Liver (tissue), 9 donors: Measurements from ENCODE around the gene CACNB4. TPM values are rescaled to one million over a fixed set of nuclear protein-coding genes. Genes with fewer than 3 reads are reported as not detected.

Source experiments
- DNase-seq: peaks from one replicate; pipeline ENCODE4 v3.0.0-alpha.2; 2017; ENCODE audit warnings: low spot score
- H3K27ac ChIP-seq, 2 donors: one replicate each; pipeline ENCODE4 v1.7.0; 2013; ENCODE audit warnings: inconsistent platforms in 2 of 2, low read length in 2 of 2, control low read depth in 1 of 2, low read depth in 1 of 2, mild to moderate bottlenecking in 1 of 2
- H3K27me3 ChIP-seq, 4 donors: one replicate each; pipeline versions ENCODE4 v1.6.1 to v1.7.0; 2013; ENCODE audit warnings: low read length in 3 of 4, inconsistent platforms in 1 of 4, mild to moderate bottlenecking in 1 of 4, moderate library complexity in 1 of 4; ENCODE audit not compliant: control insufficient read depth in 4 of 4, insufficient read depth in 4 of 4
- H3K36me3 ChIP-seq, 4 donors: one replicate each; pipeline versions ENCODE4 v1.6.1 to v1.7.0; 2013; ENCODE audit warnings: low read length in 3 of 4, mild to moderate bottlenecking in 3 of 4, low read depth in 1 of 4, moderate library complexity in 1 of 4; ENCODE audit not compliant: control insufficient read depth in 4 of 4, insufficient read depth in 3 of 4
- H3K4me1 ChIP-seq, 4 donors: one replicate each; pipeline versions ENCODE4 v1.6.1 to v1.7.0; 2013; ENCODE audit warnings: low read length in 3 of 4, mild to moderate bottlenecking in 3 of 4, moderate library complexity in 1 of 4; ENCODE audit not compliant: control insufficient read depth in 4 of 4, insufficient read depth in 4 of 4
- H3K4me3 ChIP-seq, 3 donors: one replicate each; pipeline versions ENCODE4 v1.6.1 to v1.7.0; 2013; ENCODE audit warnings: low read length in 3 of 3, control low read depth in 1 of 3, low read depth in 1 of 3, mild to moderate bottlenecking in 1 of 3
- H3K9ac ChIP-seq, 2 donors: one replicate each; pipeline ENCODE4 v1.7.0; 2013; ENCODE audit warnings: low read length in 2 of 2, mild to moderate bottlenecking in 2 of 2, moderate library complexity in 2 of 2, control low read depth in 1 of 2, low read depth in 1 of 2
- H3K9me3 ChIP-seq, 4 donors: one replicate each; pipeline versions ENCODE4 v1.6.1 to v1.7.0; 2013; ENCODE audit warnings: low read length in 3 of 4; ENCODE audit not compliant: control insufficient read depth in 4 of 4
- ATF3 ChIP-seq: IDR thresholded peaks from 2 replicates; pipeline ENCODE4 v1.6.1; 2016; ENCODE audit warnings: antibody characterized with exemption
- CTCF ChIP-seq: fragments of 150-350 bp; IDR thresholded peaks from 2 replicates; pipeline ENCODE4 v1.5.1; 2017; ENCODE audit warnings: improper control_type of control experiment, low read depth, low read length; ENCODE audit not compliant: missing input control
- EGR1 ChIP-seq, 2 donors: IDR thresholded peaks; 2 replicates each; pipeline ENCODE4 v1.6.1; 2016 to 2018; ENCODE audit warnings: antibody characterized with exemption in 2 of 2, low read depth in 2 of 2
- FOXA1 ChIP-seq: IDR thresholded peaks from 2 replicates; pipeline ENCODE4 v1.6.1; 2016; ENCODE audit warnings: antibody characterized with exemption
- GABPA ChIP-seq, 2 donors: IDR thresholded peaks in 1 of 2; conservative IDR thresholded peaks in 1 of 2; 2 replicates each; pipeline ENCODE4 v1.6.1; 2016; ENCODE audit warnings: antibody characterized with exemption in 2 of 2, mild to moderate bottlenecking in 1 of 2, moderate library complexity in 1 of 2
- HNF4G ChIP-seq: IDR thresholded peaks from 2 replicates; pipeline ENCODE4 v1.6.1; 2016; ENCODE audit warnings: antibody characterized with exemption
- JUND ChIP-seq, 2 donors: IDR thresholded peaks; 2 replicates each; pipeline ENCODE4 v1.6.1; 2016; ENCODE audit warnings: antibody characterized with exemption in 2 of 2
- MAX ChIP-seq: IDR thresholded peaks from 2 replicates; pipeline ENCODE4 v1.6.1; 2016; ENCODE audit warnings: antibody characterized with exemption
- NR2F2 ChIP-seq: IDR thresholded peaks from 2 replicates; pipeline ENCODE4 v1.6.1; 2016; ENCODE audit warnings: antibody characterized with exemption
- REST ChIP-seq: IDR thresholded peaks from 2 replicates; pipeline ENCODE4 v1.6.1; 2016; ENCODE audit warnings: antibody characterized with exemption, mild to moderate bottlenecking
- RXRA ChIP-seq, 2 donors: IDR thresholded peaks; 2 replicates each; pipeline ENCODE4 v1.6.1; 2017 to 2018; ENCODE audit warnings: antibody characterized with exemption in 2 of 2, mild to moderate bottlenecking in 1 of 2
- SP1 ChIP-seq: IDR thresholded peaks from 2 replicates; pipeline ENCODE4 v1.6.1; 2018; ENCODE audit warnings: antibody characterized with exemption, mild to moderate bottlenecking
- TAF1 ChIP-seq: conservative IDR thresholded peaks from 2 replicates; pipeline ENCODE4 v1.6.1; 2016; ENCODE audit warnings: antibody characterized with exemption, mild to moderate bottlenecking
- YY1 ChIP-seq: IDR thresholded peaks from 2 replicates; pipeline ENCODE4 v1.6.1; 2016; ENCODE audit warnings: antibody characterized with exemption, mild to moderate bottlenecking
- ZBTB33 ChIP-seq: IDR thresholded peaks from 2 replicates; pipeline ENCODE4 v1.6.1; 2016; ENCODE audit warnings: antibody characterized with exemption
- WGBS: extraction: QIAGEN DNeasy Blood & Tissue Kit; methylation state at CpG from one replicate; pipeline ENCODE4 v1.1.7; 2013; 5-methylcytosine and 5-hydroxymethylcytosine counted together
- polyA plus RNA-seq, 2 donors: library from polyadenylated mRNA; stranded (reverse) in 1 of 2; unstranded in 1 of 2; fragments of 200-250 nt in 1 of 2; fragments of >200 nt in 1 of 2; fragmentation: Nextera tagmentation in 1 of 2; extraction: Ambion mirVana in 1 of 2; gene quantifications; one replicate each; pipeline versions ENCODE4 v1.2.1 to v1.2.3, GENCODE V29; 2013 to 2015
- total RNA-seq, 2 donors: library from RNA; depleted of rRNA; stranded (reverse); fragments of >200 nt; gene quantifications; one replicate each; pipeline ENCODE4 v1.2.3, GENCODE V29; 2014
- donor health status: healthy.
- donor health status: healthy.
- donor health status: healthy.
- donor health status: healthy.
- donor health status: healthy.

The CACNB4 gene
- total and polyA plus RNA-seq, 4 donors: 0.02 to 0.50 (median 0.21) TPM

GRCh38 chr2:152034257-152034801, 64.5 kb downstream of the CACNB4 start:
- Histone ChIP-seq H3K9me3 (no peaks in the 10 kb centered on the region), H3K4me3 (no peak overlapping the region), H3K27ac (no peak overlapping the region), H3K27me3 (no peaks in the 10 kb centered on the region), H3K9ac (no peak overlapping the region), H3K4me1 (no peaks in the 10 kb centered on the region), H3K36me3 (no peaks in the 10 kb centered on the region)
- TF ChIP-seq JUND (IDR thresholded peaks at IDR 0.05): no peak
- no peak for TF ChIP-seq YY1
- no peak for TF ChIP-seq MAX
- TF ChIP-seq TAF1: no peak
- no peak for TF ChIP-seq REST
- TF ChIP-seq CTCF: no peak
- no peak for TF ChIP-seq RXRA (IDR thresholded peaks at IDR 0.05)
- no peak for TF ChIP-seq NR2F2
- TF ChIP-seq EGR1 (IDR thresholded peaks at IDR 0.05; ENCODE audit: low read depth in 2 of 2): no peak
- TF ChIP-seq HNF4G: no peak
- TF ChIP-seq SP1: no peak
- no peak for TF ChIP-seq FOXA1
- TF ChIP-seq ZBTB33: no peak
- no peak for DNase-seq
- 80% methylated on average over 7 of the region's 7 CpGs for WGBS

- Histone ChIP-seq H3K27ac (no peak overlapping the region), H3K4me1 (no peaks in the 10 kb centered on the region), H3K27me3 (no peaks in the 10 kb centered on the region), H3K9me3 (no peaks in the 10 kb centered on the region), H3K4me3 (no peak overlapping the region), H3K9ac (no peak overlapping the region), H3K36me3 (no peaks in the 10 kb centered on the region)
- WGBS: 85% methylated on average over 12 of the region's 12 CpGs
- no peak for DNase-seq
- TF ChIP-seq YY1: no peak
- no peak for TF ChIP-seq FOXA1
- no peak for TF ChIP-seq MAX
- no peak for TF ChIP-seq TAF1
- TF ChIP-seq ATF3: no peak
- TF ChIP-seq GABPA (IDR thresholded peaks at IDR 0.05 in 1 of 2, conservative IDR thresholded peaks at IDR 0.05 in 1 of 2): no peak
Observed at GRCh38 chr2:152033011-152033925, 65.6 kb downstream of the CACNB4 start.
